GM18505 (cell line): ENCODE measurements around the gene TTC31.
"Not testable (repeated sequence)": the region's sequence is repeated elsewhere in the genome, so short reads cannot be mapped to it uniquely, and the experiment has no call there.

Source experiments
- ATAC-seq: cut with Tn5 transposase; IDR thresholded peaks from one replicate; pipeline ENCODE4 v1.9.1; 2021; ENCODE audit not compliant: unreplicated experiment
- POLR2A ChIP-seq: IDR thresholded peaks from 4 replicates; pipeline ENCODE4 v1.6.1; 2011; ENCODE audit warnings: borderline replicate concordance; ENCODE audit not compliant: insufficient read depth, insufficient read length; ENCODE audit errors: extremely low read depth

The TTC31 gene

DNA sequence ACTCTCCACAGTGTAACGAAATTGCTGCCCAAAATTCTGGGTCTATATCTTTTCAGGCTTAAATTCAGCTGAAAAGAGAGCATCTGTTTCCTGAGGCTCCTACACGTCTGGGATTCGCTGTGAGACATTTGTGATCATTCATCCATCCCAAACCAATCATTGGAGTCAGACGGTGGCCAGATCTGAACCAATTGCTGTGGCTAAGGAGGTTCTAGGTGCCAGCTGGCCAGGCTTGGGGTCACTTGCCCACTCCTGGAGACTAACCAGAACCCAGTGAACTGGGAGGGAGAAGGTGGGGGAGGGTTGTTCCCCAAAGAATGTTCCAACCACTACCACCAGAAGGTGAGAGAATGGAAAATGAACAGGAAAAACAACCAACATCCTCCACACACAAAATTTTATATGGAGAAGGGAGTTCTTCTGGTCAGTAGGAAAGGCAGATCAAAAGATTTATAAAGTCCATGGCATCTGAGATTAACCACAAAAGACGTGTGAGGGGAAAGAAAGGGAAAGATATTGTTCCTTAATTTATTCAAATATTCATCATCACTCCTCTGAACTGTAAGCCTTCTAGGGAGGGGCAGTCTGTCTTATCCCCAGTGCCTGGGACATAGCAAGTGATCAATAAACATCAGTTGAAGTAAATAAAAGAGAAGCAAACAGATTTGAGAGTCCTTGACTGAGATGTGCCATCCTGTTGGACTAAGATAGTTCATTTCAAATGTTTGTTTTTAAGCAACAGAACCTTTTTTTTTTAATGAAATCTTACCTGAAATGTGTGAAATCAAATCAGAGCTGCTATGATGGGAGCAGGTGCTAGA is 38.2 kb upstream of the TTC31 start:
- no peak for TF ChIP-seq POLR2A
- no peak for ATAC-seq

DNA sequence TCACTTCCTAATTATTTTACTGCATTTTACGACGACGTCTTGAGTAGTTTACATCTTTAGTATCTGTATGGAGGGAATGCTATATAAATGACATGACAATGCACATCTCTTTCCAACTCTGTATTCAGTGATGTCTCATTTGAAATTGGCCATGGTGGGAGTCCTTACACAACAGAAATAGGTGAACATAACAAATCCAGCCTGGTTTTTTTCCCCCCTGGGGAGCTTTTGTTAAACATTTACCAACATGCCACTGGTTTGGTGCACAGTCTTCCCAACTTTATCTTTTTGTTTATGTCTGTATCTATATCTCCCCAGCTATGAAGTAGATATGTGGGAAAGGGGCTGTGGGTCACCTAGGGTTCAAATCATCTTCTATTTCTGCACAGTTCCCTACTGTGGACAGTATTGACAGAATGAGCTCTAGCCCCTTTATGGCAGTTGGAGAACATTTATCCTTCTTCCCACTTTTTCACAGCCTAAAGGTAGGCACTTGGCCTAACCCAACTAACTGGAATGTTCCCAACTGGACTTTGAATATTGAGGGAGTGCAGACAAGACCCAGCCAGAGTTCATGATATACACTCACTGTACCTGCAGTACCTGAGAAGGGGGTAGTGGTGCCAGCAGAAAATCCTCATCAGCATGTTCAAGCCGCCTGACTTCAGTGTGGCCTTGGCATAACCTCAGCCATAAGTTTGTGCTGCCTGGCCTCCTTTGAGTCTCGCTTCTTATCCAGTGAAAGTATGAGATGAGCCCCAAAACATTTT is 35.5 kb upstream of the TTC31 start:
- no peak for TF ChIP-seq POLR2A
- ATAC-seq, result no peak

DNA sequence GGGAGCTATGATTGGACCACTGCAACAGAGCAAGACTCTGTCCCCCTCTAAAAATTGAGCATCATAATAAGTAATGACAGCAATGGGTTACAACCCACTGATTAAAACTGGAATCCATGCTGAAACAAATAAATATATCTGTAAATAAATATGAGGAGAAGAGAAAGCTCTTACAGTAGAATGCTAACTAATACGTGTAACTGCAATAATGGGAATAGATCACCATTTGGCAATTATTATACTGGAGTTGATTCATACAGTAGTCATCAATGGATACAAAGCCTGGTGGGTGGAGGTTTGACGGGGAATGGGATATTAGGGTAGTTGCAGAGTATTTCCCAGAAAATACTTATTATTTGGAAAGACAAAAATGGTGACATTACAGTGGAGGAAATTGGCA is 34.1 kb upstream of the TTC31 start:
- no peak for TF ChIP-seq POLR2A
- no peak for ATAC-seq

DNA sequence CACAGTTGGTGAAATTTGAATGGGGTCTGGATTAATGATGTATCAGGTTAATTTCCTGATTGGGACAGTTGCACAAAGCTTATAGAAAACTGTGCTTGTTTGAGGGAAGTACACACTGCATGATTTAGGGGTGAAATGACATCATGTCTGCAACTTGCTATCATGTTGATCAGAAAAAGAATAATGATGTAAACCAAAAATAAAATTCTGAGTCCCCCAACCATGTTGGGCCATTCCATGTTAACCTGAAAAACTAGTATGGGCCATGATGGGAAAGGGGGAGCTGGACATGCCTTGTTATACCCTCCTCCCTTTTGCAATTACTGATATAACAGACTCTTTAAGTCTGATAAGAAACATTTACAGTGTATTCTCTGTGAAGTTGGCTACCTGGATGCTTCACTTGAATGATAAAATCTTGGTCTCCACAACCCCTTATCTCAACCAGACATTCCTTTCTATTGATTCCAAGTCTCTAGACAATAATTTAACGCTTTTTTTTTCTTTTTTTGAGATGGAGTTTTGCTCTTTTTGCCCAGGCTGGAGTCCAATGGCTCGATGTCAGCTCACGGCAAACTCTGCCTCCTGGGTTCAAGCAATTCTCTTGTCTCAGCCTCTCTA is 32.2 kb upstream of the TTC31 start:
- no peak for ATAC-seq
- TF ChIP-seq POLR2A, result no peak

DNA sequence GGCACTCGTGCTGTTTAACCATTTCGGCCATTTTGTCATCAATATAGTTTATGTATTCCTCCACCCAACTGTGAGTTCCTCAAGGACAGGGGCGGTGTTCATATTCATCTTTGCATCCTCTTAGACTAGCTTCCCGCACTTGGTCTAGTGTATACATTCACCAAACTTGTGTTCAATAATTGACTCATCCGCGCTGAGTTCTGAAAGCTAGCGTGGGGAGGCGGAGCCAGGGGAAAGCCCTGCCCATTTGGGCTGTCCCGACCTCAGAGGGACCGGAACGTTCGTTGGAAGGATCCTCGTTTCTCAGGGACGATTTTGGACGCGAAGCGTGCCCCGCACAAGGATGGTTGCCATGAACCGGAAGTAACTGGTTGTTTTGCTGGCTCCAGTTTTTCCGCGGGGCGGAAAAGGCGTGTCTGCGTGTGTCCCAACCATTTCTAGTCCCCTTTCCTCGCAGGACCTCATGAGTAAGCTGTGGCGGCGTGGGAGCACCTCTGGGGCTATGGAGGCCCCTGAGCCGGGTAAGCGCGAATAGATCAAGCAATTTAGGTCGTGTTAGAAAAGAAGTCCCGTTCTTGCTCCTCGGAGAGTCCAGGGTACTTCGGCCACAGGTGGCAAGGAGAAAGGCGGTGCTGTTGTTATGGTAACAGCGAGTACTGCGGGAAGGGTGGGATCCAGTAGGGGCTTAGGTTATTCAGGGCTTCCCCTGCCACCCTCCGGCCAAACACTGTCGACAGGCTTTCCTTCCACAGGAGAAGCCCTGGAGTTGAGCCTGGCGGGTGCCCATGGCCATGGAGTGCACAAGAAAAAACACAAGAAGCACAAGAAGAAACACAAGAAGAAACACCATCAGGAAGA is 28.0 kb upstream of the TTC31 start, which contains the start of gene INO80B:
INO80B (plus strand) TSS at position 434 of the 858 bp plus-strand sequence; CDS start at position 464, 30 bp downstream.
- peak; percentile 32 for ATAC-seq
- peak; percentile 17 for TF ChIP-seq POLR2A

DNA sequence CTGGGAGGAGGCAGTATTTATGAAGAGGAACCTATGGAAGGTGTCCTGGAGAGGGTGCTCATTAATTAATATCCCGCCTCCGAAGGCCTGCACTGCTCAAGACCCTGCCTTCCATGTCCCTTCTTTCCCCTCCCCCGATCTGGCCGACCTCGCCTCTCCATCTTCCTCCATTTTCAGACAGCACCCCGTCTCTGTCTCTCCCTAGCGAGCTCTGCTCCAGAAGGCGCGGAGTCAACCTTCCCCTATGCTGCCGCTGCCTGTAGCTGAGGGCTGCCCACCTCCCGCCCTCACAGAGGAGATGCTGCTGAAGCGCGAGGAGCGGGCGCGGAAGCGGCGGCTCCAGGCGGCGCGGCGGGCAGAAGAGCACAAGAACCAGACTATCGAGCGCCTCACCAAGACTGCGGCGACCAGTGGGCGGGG is 25.7 kb upstream of the TTC31 start:
- ATAC-seq, result no peak
- TF ChIP-seq POLR2A, result no peak

DNA sequence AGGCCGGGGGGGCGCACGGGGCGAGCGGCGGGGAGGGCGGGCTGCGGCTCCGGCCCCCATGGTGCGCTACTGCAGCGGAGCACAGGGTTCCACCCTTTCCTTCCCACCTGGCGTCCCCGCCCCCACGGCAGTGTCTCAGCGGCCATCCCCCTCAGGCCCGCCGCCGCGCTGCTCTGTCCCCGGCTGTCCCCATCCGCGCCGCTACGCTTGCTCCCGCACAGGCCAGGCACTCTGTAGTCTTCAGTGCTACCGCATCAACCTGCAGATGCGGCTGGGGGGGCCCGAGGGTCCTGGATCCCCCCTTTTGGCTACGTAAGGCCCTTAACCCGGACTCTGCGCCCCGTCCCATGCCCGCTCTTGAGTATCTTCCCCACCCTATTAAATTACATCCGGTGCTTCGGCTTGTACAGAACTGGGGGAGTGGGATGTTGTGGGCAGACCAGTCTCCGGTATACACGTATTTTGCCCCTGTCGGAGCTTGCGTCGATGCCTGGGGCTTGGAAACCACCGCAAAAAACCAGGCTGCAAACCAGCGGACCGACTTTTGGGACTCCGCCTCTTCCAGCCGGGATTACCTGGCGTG is 25.2 kb upstream of the TTC31 start:
- peak; percentile 80 for TF ChIP-seq POLR2A
- peak; percentile 35 for ATAC-seq

DNA sequence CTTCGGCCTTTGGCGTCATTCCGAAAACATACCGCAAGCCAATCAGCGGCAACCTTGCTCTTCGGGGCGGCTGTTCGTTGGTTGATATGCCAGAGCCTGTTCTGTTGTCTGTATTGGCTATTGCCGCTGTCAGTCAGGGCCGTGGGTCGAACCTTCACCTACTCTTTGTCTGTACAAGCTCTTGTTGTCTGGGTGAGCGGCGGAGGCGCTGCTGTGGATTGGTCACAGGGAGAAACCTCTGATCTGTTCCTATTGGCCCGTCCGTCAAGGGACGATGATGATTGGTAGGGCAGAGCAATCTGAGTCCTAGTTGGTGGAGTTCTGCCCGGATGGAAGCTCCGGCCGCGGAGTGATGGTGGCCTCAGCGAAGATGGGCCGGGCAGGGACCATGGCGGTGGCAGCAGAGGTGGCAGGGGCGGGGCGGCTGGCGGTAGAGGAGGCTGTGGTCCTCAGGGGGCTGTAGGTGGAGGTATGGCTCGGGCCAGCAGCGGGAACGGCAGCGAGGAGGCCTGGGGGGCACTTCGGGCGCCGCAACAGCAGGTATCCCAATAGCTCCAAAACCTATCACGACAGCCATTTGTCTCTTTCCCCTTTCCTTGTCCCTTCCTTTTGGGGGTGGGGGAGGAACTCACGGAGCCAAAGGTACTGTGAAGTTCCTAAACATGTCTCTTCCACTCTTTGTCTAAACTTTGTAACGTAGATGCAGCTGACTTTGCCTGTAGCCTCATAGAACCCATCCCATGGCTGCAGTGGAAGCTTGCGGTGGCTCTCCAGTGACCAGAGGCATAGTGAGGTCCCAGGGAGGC is 24.5 kb upstream of the TTC31 start, which contains the start of gene WBP1:
WBP1 (plus strand) TSS at position 307 of the 806 bp plus-strand sequence; CDS start at position 472, 165 bp downstream.
- peak; percentile 79 for ATAC-seq

DNA sequence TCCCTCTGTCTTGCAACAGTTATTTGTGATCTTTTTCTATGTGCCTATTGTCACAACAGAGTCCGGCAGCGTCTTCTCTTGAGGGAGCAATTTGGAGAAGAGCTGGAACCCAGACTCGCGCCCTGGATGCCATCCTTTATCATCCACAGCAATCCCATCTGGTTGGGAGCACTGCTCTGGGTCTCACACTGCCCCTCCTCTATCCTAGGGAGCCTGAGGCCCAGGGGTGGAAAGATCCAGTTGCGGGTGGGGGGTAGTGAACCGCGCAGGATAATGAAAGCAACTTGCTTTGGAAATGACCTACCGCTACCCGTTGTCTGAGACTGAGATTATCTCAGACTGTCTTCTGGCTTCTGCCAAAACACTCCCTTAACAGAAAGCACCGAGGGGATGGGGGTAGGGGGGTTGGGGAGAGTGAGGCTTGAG is 23.9 kb upstream of the TTC31 start:
- peak; percentile 12 for TF ChIP-seq POLR2A
- no peak for ATAC-seq

More for the DNA sequence above, 24.5 kb upstream of the TTC31 start, which contains the start of gene WBP1:
- TF ChIP-seq POLR2A, result no peak

DNA sequence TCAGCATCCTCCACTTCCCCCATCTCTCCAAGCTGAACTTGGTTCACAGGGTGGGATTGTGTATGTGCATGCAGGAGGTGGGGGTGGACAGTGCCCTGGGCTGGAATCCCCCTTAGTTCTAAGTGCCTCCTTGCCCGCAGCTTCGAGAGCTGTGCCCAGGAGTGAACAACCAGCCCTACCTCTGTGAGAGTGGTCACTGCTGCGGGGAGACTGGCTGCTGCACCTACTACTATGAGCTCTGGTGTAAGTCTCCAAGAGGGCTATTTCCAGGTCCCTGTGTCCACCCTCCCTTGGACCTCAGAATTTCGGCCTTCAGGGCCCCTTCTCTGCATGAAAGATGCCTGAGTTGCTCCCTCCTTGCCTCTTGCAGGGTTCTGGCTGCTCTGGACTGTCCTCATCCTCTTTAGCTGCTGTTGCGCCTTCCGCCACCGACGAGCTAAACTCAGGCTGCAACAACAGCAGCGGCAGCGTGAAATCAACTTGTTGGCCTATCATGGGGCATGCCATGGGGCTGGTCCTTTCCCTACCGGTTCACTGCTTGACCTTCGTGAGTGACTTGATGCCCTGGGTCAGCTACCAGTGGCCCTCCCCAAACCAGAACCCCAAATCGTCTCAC is 23.3 kb upstream of the TTC31 start:
- TF ChIP-seq POLR2A, result peak; percentile 9
- ATAC-seq, result not testable (repeated sequence)

DNA sequence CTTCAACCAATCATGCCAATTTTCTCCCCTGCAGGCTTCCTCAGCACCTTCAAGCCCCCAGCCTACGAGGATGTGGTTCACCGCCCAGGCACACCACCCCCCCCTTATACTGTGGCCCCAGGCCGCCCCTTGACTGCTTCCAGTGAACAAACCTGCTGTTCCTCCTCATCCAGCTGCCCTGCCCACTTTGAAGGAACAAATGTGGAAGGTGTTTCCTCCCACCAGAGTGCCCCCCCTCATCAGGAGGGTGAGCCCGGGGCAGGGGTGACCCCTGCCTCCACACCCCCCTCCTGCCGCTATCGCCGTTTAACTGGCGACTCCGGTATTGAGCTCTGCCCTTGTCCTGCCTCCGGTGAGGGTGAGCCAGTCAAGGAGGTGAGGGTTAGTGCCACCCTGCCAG is 22.7 kb upstream of the TTC31 start:
- ATAC-seq, result not testable (repeated sequence)
